Omental fat pad (tissue), 4 donors: Measurements from ENCODE around the gene SLC16A8. TPM values are rescaled to one million over a fixed set of nuclear protein-coding genes. Genes with fewer than 3 reads are reported as not detected.

Experiments used
- ATAC-seq: fragments of 150-250 bp; one replicate; pipeline ENCODE4 v1.9.1; 2016; ENCODE audit warnings: mild to moderate bottlenecking, moderate library complexity; ENCODE audit not compliant: low FRiP score
- DNase-seq: peaks from one replicate; pipeline ENCODE4 v3.0.0-alpha.2; 2019; ENCODE audit warnings: low spot score
- CTCF ChIP-seq, 3 donors: fragments of 450-650 bp; IDR thresholded peaks; one replicate each; pipeline ENCODE4 v1.5.1; 2016 to 2017; ENCODE audit warnings: antibody characterized with exemption in 3 of 3, mild to moderate bottlenecking in 3 of 3, moderate library complexity in 2 of 3
- total RNA-seq, 4 donors: library from RNA; depleted of rRNA; stranded (reverse); fragments of >200 nt; gene quantifications; one replicate each; pipeline ENCODE4 v1.1.0, GENCODE V29; 2016

SLC16A8 gene
- total RNA-seq, 4 donors from 2014 or later: 0.24 to 3.2 (median 0.88) TPM

- no peak for DNase-seq
Measured at GRCh38 chr22:38112381-38112780, 28.4 kb upstream of the SLC16A8 start.

GRCh38 chr22:38111925-38112355 is 28.0 kb upstream of the SLC16A8 start:
- TF ChIP-seq CTCF (IDR thresholded peaks at IDR 0.05): no peak
- no peak for ATAC-seq
- no peak for DNase-seq

More at GRCh38 chr22:38112381-38112780, 28.4 kb upstream of the SLC16A8 start:
- no peak for ATAC-seq
- TF ChIP-seq CTCF (IDR thresholded peaks at IDR 0.05): no peak

GRCh38 chr22:38110863-38111852 is 27.2 kb upstream of the SLC16A8 start:
- DNase-seq: no peak
- TF ChIP-seq CTCF (IDR thresholded peaks at IDR 0.05): no peak
- ATAC-seq: no peak

- DNase-seq (no peak), ATAC-seq (no peak)
- no peak for TF ChIP-seq CTCF (IDR thresholded peaks at IDR 0.05)
Measured at GRCh38 chr22:38110008-38110862, 26.3 kb upstream of the SLC16A8 start, which contains the start of gene BAIAP2L2. TSS of gene BAIAP2L2 (minus strand) at chr22:38110684. CDS start at chr22:38110525, 159 bp downstream.

GRCh38 chr22:38109371-38110001 is 25.5 kb upstream of the SLC16A8 start:
- DNase-seq: no peak
- no peak for ATAC-seq

More at GRCh38 chr22:38109371-38110001, 25.5 kb upstream of the SLC16A8 start:
- no peak for TF ChIP-seq CTCF (IDR thresholded peaks at IDR 0.05)
